GOT3 (cell line): ENCODE results near the gene VGLL4.
"Not testable (repeated sequence)": the region's sequence is repeated elsewhere in the genome, so short reads cannot be mapped to it uniquely, and the experiment has no call there.

Experiments
- DNase-seq: peaks from one replicate; lab custom pipeline; 2025; ENCODE audit warnings: mixed read lengths; lab: John Stamatoyannopoulos, UW

VGLL4 gene

GRCh38 chr3:11583235-11583634 is 60.5 kb downstream of the VGLL4 start:
- no peak for DNase-seq

DNA sequence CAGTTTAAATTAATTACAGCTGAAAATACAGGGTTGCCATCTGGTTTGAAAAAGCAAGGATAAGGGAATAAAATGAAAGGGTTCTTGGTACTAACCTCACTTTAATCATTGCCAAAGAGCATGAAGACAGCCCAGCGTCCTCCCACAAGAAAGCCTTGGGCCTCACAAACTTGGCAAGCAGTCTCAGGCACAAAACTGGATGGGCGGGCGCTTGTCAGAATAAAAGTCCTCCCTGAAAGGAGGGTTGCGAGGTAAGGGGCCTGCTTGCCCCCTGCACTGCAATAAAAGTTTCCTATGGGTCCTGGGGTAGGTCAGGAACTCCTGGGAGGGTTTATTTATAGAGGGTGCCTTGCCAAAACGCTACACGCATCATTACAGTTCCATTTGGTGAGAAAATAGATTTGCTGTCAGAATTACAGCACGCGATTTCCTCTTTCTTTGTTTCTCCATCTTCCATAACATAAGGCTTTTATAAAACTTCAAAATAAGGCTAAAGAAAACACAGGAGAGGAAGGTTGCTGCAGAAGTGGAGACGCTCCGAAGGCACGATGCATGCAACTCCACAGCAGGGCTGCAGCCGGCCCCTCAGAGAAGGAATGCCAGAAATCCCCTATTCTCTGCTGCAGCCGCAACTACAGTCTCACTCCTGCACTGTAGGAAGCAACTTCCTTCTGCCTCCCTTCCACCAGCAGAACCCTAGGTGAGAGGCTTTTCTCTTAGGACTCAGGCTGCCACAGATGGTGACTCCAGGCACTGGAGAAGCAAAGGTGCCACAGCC is 61.3 kb downstream of the VGLL4 start:
- no peak for DNase-seq

DNA sequence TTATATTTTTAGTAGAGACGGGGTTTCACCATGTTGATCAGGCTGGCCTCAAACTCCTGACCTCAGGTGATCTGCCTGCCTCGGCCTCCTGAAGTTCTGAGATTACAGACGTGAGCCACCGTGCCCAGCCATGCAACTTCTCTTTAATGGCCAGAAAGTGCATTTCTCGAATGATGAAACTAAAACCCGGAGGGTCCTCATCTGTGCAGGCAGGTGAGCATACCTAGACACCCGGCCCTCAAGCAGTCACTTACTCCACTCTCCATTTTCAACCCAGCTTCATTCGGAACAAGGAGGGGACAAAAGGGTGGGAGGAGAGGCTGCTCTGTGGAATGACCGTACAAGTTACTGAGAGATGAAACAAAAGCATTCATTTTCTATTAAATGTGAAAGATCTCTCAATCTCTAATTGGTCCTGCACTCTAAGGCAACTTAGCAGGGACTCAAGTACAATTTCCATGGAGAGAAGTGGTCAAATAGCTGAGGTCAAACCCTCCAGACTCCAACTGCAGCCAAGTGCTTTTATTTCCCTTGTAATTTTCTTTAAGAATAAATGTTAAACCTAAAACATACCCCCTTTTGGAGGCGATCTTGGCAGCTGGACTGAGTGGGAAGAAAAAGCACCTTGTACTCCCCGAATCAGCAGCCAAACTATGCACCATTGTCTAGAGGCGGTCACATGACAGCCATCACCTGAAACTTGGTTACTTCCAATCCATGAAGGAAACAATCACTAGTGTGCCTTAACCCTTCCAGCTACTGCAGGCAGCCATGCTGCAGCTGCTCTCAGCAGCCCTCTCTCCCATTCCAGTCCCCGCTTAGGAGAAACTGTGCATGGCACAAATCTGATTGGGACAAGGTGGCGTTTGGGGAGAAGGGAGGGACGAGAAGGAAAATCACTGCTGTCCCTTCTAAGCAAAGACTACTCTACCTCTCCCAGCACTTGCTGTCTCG is 62.2 kb downstream of the VGLL4 start:
- DNase-seq: no peak

DNA sequence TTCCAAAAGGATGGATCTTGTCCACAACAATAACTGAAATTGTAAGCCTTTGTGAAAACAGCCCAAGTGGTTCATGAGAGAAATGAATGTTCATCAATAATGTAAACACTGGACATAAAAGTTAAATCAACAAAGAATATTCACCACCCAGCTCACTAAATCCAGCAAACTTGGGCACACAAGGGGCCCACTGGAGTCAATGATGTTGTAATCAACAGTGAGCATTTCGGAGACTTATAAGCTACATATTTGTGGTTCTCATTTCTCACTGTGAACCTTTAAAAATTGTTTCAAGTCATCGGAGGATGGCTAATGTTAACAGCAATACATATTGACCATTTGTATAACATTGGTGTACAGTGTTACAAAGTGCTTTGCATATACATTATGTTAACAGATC is 63.1 kb downstream of the VGLL4 start:
- no peak for DNase-seq

DNA sequence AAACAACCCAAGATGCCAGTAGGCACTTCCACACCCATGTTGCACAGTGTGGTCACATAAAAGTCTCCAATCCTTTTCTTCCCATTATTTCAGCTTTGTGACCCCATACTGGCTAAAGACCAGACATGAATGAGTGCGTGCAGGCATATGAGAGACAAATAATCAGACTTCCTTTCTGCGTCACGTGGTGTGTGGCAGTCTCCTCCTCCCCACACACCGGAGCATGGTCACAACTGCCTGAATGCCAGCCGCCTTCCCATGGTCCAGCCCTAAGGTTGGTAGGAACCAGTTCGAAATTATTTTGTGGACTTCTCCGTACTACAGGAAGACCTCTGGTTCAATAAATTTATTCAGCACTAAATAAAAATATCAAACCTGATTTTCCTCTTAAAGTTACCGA is 65.5 kb downstream of the VGLL4 start:
- DNase-seq: no peak

- no peak for DNase-seq
Measured at GRCh38 chr3:11576453-11576852, 67.3 kb downstream of the VGLL4 start.

GRCh38 chr3:11575677-11576076 is 68.0 kb downstream of the VGLL4 start:
- no peak for DNase-seq

GRCh38 chr3:11574981-11575669 is 68.6 kb downstream of the VGLL4 start:
- DNase-seq: no peak

DNA sequence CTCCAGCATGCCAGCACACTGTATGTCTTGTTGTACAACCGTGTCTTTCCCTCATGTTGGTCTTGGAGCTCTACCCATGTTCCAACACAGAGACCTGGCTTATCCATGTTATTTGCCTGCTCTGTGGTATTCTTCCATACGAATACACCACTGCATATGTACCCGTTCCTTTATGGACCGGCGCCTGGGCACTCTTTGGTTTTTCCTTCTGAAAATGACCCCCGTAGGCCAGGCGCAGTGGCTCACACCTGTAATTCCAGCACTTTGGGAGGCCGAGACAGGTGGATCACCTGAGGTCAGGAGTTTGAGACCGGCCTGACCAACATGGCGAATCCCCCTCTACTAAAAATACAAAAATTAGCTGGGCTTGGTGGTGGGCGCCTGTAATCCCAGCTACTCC is 71.1 kb downstream of the VGLL4 start:
- not testable (repeated sequence) for DNase-seq

DNA sequence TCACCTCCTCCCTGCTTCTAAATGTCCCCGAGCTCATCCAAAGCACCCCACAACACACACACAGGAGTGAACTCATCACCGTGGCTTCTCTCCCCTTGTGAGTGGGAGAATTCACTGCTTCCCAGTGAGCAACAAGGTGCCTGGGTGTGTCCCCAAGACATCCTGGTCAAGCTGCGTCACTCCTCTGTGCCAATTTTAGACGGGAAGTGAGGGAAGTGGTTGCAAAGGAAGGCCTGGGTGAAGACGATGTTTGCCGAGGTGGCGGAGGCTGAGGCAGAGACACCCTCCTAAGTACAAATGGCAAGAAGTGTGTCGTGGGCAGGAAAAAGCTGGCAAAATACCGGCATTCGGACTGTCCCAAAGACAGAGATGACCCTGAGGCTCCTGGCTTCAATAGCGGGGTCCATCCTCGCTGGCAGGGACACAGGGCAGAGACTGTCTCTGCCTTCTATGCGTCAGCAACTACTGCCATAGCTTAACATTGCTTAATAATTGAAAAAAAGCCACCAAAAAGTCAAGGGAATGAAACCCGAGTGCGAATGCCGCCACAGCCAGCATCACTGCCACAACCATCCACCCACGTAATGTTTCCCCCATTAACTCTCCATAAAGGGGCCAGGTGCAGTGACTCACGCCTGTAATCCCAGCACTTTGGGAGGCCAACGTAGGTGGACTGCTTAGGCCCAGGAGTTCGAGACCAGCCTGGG is 72.8 kb downstream of the VGLL4 start:
- no peak for DNase-seq

DNA sequence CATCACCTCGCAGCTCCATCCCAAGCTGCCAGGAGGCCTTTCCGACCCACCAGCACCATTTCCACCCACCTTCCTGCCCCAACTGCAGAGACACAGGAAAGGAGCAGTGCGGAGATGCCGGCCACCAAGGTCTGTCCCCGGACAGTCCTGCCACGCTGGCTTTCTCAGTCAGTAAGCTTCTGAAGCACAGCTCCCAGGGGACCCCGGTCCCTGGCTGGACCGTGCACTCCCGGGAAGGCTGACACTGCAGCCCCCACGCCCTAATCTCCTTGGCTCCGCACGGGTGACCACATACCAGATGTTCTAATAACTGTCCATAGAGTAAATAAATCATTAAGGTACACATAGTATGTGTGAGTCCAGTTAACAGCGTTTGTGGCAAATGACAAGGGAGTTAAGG is 73.5 kb downstream of the VGLL4 start:
- no peak for DNase-seq

GRCh38 chr3:11569156-11569741 is 74.5 kb downstream of the VGLL4 start:
- no peak for DNase-seq

- DNase-seq: peak; percentile 67
Measured at GRCh38 chr3:11568503-11569155, 75.1 kb downstream of the VGLL4 start.

DNA sequence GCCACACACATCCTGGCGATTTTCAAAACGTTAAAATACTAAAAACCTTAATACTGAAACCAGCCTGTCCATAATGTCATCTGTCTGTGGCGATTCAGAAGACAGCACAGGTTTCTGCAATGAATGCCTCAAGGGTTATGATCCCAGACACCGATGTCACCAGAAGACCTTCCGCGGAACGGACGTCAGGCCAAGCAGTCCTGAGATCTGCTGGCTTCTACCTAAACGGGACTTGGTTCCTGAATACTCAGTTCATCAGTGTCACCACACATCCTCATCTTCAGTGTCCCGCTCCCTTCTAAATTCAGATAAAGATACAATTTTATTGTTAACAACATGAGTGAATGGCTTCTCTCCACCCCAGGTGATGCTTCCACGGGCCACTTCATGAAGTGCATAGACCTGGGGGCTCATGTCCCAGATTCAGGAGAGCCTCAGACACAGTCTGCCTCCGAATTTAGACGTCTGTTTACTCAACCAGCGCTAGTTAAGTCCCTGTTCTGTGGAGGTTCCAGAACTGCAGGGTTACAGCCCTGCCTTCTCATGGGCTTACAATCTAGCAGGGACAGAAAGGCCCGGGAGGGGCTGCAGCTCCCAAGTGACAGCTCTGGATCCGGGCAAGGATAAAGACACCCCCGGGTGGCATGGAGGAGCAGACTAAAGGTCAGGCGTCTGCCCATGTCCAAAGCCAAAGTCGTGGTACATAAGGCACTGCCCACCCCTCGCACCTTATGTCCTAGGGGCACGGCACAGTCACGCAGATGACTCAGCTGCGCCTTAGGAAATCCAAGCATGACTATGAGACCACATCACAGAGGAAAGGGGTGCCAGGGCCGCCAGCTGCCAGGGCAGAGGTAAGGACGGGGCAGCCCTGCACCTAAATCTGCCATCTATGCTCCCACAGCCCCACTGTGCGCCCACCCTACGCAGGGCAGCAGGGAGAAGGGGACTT is 75.9 kb downstream of the VGLL4 start:
- peak; percentile 46 for DNase-seq

DNA sequence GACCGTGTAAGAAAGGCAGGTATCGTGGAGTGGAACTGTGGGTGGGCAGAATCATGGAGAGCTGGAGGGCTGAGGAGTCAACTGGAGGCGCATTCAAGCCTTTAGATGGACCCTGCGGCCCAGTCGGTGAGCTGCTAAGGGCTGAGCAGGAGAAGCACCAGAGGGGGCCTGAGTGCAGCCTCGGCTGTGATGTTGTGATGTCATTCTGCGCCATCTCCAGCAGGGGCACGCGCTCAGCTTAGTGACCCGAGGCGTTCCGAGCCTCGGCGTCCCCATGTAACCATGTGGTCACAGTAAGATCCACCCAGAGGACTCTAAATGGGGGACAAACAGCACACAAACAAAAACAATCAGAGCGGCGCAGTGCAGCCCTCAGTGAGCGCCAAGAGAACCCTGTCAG is 76.8 kb downstream of the VGLL4 start:
- DNase-seq: no peak

GRCh38 chr3:11566478-11566877 is 77.2 kb downstream of the VGLL4 start:
- no peak for DNase-seq

- no peak for DNase-seq
Measured at GRCh38 chr3:11565932-11566331, 77.8 kb downstream of the VGLL4 start.

- no peak for DNase-seq
Measured at GRCh38 chr3:11565492-11565891, 78.2 kb downstream of the VGLL4 start.

DNA sequence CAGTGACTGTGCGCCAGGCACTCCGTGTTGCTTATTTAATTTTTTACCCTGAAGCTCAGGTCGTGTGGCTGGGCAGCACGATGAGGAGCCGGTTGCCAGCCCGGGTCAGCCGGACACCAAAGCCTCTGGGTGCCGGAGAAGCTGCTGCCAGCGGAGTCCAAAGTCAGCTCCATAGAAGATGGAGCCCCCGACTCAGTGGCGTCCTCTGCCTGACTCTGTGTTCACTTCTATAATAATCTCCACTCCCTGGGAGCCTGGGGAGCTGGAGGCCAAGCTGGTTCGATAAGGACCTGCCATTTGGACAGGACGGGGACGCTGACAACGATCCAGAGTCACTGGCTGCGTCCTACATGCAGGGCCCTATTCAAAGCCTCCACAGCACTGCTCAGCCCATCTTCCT is 78.6 kb downstream of the VGLL4 start:
- DNase-seq: no peak

- DNase-seq: no peak
Measured at GRCh38 chr3:11564577-11565001, 79.1 kb downstream of the VGLL4 start.
